HG02870 (cell line): ENCODE data around the gene ZNF783.
"Not testable (repeated sequence)": the region's sequence is repeated elsewhere in the genome, so short reads cannot be mapped to it uniquely, and the experiment has no call there.

Experiments
- ATAC-seq: cut with Tn5 transposase; IDR thresholded peaks from one replicate; pipeline ENCODE4 v1.9.1; 2021; ENCODE audit warnings: mild to moderate bottlenecking, moderate library complexity; ENCODE audit not compliant: unreplicated experiment

ZNF783 gene

GRCh38 chr7:149261829-149262617 lies at the start of gene ZNF783:
TSS of gene ZNF783 (plus strand) at chr7:149262196. CDS start at chr7:149262334, 138 bp downstream.
- ATAC-seq, result peak; percentile 73

DNA sequence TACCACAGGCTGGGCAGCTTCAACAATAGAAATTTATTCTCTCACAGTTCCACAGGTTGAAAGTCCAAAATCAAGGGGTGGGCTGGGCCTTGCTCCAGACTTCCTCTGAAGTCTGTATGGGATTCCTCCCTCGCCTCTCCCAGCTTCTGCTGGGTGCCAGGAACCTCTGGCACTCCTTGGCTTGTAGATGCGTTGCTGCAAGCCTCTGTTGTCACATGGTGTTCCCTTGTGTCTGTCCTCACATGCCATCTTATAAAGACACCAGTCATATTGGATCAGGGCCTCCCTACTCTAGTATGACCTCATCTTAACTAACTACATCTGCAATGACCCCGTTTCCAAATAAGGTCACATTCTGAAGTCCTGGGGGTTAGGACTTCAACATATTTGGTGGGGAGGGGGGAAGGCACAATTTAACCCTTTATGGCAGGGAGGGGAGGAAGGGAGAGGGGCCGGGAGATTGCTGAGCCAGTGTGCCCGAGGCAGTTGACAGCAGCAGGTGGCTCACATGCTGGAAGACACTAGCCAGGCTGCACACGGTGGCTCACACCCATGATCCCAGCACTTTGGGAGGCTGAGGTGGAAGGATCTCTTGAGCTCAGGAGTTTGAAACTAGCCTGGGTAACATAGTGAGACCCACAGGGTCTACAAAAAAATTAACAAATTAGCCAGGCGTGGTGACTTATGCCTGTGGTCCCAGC lies 47.8 kb upstream of the ZNF783 start:
- ATAC-seq, result no peak

DNA sequence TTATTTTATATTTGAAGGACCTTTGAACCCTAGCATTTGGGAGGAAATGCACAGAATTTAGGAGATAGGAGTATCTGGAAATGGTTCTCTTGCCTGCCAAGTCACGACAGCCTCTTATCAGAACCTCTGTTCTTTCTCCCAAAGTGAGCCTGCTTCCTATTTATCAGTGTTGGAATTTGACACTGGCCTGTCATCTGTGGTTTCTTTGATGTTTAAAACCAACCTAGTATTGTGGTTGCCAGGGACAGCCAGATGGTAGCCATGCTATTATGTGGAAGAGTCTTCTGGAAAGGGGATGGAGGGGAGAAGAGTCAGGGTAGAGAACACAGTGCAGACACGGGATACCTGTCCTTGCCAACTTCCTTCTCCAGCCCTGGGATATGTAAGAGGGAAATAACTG lies 45.6 kb upstream of the ZNF783 start:
- ATAC-seq, result no peak

DNA sequence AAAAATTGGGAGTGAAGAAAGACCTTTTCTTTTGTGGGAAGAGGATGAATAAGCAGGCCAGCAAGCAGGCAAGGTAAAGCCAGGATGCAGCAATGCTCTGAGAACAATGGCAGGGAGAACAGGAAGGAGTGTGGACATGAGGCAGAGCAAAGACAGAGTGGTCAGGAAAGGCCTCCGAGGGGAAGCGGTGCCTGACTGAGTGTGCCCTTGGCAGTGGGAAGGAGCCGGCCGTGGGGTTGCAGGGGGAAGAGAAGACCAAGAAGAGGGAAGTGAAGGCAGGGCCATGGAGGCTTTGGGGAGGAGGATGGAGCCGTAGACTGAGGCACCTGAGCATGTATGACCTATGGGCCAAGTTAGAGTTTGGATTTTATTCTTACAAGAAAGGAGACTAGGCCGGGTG lies 44.4 kb upstream of the ZNF783 start:
- no peak for ATAC-seq

DNA sequence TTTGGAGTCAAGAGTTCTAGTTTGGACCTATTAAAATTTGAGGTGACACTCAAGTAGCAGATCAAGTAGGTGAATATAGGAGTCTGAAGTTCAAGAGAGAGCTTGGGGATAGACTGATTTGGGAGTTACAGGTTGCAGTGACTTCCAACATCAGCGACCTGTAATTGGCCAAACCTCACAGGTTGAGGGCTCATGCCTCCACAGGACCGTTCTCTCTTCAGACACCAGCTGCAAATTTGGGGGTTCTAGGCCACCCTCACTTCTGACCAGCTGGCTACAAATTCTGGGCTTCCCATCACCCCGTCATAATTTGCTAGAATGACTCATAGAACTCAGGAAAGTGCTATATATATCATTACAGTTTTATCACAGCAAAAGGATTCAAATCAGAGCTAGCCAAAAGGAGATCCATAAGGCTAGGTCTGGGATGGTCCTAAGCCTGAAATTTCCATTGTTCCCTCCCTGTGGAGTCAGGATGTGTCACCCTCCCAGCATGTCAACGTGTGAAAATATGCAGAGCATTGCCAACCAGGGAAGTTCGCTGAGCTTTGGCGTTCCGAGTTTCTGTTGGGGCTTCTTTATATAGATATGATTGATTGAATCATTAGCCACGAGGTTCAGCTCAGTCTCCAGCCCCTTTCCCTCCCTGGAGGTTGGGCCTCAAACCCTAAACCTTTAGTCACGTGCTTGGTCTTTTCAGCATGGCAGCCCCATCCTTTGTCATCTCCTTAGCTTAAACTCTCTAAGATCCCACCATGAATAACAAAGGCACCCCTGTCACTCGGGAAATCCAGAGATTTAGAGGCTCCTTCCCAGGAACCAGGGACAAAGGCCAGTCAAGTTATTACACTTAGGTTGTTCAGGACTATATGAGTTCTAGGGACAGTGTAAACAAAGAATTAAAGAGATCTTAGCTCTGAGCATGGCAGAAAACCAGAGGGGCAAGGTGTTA lies 43.3 kb upstream of the ZNF783 start:
- ATAC-seq, result no peak

DNA sequence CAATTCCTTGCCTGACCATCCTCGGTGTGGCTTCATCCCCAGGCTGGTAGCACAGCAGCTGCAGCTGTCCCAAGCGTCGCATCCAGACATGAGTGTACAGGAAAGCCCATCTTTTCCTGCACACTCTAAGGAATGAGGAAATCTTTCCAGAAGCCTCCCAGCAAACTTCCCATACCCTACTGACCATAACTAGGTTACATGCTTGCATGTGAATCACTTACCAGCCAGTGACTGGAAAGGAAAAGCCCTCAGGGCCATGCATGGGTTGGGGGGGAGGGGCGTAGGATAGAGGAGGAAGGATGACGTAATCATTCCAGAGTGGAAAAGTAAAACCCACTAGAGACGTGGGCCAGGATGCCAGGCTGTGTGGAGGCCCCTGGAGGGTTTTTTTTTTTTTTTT lies 41.5 kb upstream of the ZNF783 start:
- ATAC-seq, result no peak

DNA sequence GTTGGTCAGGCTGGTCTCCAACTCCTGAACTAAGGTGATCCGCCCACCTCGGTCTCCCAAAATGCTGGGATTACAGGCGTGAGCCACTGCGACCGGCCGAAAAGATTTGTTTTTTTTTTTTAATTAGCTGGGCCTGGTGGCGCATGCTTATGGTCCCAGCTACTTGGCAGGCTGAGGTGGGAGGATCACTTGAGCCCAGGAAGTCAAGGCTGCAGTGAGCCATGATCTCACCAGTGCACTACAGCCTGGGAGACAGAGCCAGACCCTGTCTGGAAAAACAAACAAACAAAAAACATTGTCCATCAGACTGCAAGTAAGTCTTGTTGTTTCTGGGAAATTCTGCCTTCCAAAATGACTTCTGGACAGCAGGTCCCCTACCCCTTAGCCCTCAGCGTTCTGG lies 38.8 kb upstream of the ZNF783 start:
- ATAC-seq, result no peak

GRCh38 chr7:149223761-149224160 lies 38.2 kb upstream of the ZNF783 start:
- no peak for ATAC-seq

DNA sequence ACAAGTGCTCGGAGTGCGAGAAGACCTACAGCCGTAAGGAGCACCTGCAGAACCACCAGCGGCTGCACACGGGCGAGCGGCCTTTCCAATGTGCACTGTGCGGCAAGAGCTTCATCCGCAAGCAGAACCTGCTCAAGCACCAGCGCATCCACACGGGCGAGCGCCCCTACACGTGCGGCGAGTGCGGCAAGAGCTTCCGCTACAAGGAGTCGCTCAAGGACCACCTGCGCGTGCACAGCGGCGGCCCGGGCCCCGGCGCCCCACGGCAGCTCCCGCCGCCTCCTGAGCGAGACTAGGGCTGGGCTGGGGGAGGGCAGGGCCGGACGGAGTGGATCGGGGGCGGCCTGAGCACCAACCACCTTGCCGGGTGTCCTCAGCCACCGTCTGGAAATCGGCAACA lies 37.6 kb upstream of the ZNF783 start:
- ATAC-seq, result no peak

GRCh38 chr7:149225106-149225505 lies 36.9 kb upstream of the ZNF783 start:
- ATAC-seq, result no peak

GRCh38 chr7:149225656-149226055 lies 36.3 kb upstream of the ZNF783 start:
- no peak for ATAC-seq

DNA sequence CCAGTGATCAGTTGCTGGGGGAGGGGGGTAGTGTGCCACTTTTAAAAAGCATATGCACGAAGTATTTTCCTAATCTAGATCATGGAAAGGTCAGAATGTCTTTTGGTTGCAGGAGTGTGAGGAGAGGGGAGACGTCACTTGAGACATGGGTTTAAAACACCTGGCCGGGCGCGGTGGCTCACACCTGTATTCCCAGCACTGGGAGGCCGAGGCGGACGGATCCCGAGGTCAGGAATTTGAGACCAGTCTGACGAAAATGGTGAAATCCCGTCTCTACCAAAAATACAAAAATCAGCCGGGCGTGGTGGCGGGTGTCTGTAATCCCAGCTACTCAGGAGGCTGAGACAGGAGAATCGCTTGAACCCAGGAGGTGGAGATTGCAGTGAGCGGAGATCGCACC lies 35.6 kb upstream of the ZNF783 start:
- ATAC-seq, result not testable (repeated sequence)

DNA sequence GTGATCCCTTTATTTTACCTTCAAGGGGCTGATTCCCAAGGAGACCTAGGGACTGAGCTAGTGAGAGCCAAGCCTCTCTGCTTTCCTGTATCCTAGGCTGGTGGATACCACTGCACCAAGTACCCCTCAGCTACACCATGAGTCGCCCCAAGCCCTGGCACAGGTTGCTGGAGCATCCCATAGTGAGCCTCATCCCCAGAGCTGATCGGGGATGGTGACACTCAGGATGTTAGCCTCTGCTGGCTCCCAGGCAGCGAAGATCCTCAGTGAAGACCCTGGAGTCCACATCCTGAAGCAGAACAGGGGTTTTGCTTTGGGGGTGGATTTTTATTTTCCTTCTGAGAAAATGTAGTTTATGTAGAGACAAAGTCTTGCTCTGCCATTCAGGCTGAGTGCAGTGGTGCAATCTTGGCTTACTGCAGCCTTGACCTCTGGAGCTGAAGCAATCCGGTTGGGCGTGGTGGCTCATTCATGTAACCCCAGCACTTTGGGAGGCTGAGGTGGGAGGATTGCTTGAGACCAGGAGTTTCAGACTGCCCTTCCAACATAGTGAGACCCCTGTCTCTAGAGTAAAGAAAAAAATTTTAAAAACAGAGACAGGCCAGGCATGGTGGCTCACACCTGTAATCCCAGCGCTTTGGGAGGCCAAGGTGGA lies 35.0 kb upstream of the ZNF783 start:
- ATAC-seq, result no peak

DNA sequence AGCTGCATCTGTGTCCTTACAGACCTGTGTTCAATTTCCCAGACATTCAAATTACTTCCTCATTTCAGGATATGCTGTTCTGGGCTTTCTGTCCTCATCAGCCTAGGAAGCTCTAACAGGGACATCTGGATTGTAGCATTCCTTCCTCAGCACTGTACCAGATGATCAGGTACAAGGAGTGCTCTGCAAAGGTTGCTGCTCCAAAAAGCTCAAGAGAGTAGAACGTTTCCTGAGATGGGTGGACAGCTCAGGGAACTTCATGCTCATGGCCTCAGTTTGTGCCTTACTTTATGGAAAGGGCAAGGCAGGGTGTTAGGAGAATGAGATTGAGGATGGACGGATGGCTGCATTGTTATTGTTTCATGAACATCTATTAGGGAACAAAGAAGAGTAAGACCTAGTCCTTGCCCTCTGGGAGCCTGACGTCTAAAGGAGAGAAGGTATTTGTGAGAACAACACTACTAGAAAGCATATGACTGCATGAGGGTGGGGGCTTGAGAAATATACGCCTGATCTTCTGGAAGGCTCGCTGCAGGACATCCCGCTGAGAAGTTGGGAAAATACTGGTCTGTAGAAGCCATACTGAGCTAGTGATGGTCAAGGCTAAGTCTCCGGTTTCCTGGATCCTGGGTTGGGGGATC lies 33.0 kb upstream of the ZNF783 start:
- ATAC-seq, result no peak

- no peak for ATAC-seq
Measured at GRCh38 chr7:149229526-149229925, 32.5 kb upstream of the ZNF783 start.

- ATAC-seq, result no peak
Measured at GRCh38 chr7:149232362-149232761, 29.6 kb upstream of the ZNF783 start.

DNA sequence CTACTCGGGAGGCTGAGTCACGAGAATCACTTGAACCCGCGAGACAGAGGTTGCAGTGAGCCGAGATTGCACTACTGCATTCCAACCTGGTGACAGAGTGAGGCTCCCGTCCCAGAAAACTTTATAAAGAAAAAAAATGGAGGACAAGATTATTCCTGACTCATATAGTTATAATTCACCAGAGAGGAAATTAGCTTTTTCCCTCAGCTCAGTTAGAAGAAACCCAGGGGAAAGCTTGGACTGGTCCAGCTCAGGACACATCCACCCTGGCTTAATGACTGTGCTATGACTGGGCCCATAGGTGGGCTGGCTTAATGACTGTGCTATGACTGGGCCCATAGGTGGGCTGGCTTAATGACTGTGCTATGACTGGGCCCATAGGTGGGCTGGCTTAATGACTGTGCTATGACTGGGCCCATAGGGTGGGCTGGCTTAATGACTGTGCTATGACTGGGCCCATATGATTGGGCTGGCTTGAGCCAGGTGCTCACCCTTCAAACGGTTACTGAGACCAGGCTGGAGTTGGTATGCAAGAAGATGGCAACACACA lies 28.3 kb upstream of the ZNF783 start:
- ATAC-seq, result not testable (repeated sequence)

- no peak for ATAC-seq
Measured at GRCh38 chr7:149237502-149237901, 24.5 kb upstream of the ZNF783 start.

DNA sequence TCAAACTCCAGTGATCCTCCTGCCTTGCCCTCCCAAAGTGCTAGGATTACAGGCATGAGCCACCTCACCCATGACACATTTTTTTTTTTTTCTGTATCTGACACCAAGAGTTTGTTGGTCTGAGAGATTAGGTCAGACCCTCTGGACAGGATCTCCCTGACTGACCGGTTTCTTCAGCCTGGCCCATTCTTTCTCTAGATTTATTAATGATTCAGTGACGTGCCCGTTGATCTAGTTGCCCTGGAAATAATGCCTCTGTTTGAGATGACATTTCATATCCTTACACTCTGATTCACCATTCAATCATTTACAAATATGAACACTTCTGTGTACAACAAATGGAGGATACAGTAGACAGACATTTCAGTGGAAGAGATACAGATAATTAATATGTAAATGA lies 23.9 kb upstream of the ZNF783 start:
- no peak for ATAC-seq
